Activated T-helper 1 cell treated with anti-CD3 and anti-CD28 coated beads, Interleukin-12 subunit alpha, Interleukin-12 subunit beta, Interleukin-2, Interleukin-4 antibody, amounts not matched to agents 30 ng/mL and 10 ng/mL and 1 ng/mL, durations not matched to agents 14 hours and 24 hours and 36 hours (primary cell): ENCODE results near the gene ROR1. TPM values are rescaled to one million over a fixed set of nuclear protein-coding genes. Genes with fewer than 3 reads are reported as not detected.
"Not testable (repeated sequence)": the region's sequence is repeated elsewhere in the genome, so short reads cannot be mapped to it uniquely, and the experiment has no call there.

Experiments
- DNase-seq: peaks from one replicate; pipeline ENCODE4 v3.0.0; 2021; ENCODE audit warnings: low spot score
- H3K27ac Mint-ChIP-seq: one replicate; pipeline ENCODE4 v1.8.0; 2021; ENCODE audit warnings: mild to moderate bottlenecking, mixed read lengths
- H3K27me3 Mint-ChIP-seq: one replicate; pipeline ENCODE4 v1.8.0; 2022; ENCODE audit warnings: mild to moderate bottlenecking, moderate library complexity, mixed read lengths; ENCODE audit not compliant: insufficient read depth
- H3K36me3 Mint-ChIP-seq: one replicate; pipeline ENCODE4 v1.8.0; 2021; ENCODE audit warnings: low read depth, mixed read lengths
- H3K4me1 Mint-ChIP-seq: one replicate; pipeline ENCODE4 v1.8.0; 2021; ENCODE audit warnings: low read depth, mixed read lengths
- H3K4me3 Mint-ChIP-seq: one replicate; pipeline ENCODE4 v1.8.0; 2021; ENCODE audit warnings: mild to moderate bottlenecking, moderate library complexity, mixed read lengths
- H3K9me3 Mint-ChIP-seq: one replicate; pipeline ENCODE4 v1.8.0; 2021; ENCODE audit warnings: mixed read lengths
- intact Hi-C: fragments of 100-400 bp; cut with micrococcal nuclease; formaldehyde crosslinking; loops from one replicate; pipeline ENCODE4 v1.15.1; 2024
- total RNA-seq: library from RNA; stranded (reverse); gene quantifications from 2 replicates; pipeline ENCODE4 v1.2.3, GENCODE V29; 2022

ROR1 gene
- total RNA-seq, 1 donor from 2014 or later = not detected

DNA sequence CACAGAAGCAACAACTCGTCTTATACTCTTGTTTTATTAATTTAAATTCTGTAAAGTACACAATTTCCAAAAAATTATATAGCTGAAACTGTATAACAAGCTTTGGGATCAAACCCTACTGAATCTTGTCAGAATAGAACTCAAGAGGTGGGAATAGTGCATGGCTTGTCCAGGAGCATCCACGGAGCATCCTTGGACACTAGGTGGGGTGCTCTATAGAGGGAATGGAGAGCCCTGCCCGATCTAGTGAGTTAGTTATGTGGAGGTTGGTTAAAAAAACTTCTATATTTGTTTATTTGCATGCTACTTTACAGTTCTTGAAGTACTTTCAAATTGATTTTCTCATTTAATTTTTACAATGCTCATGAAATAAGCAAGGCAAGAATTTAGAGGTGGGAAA is 28.3 kb downstream of the ROR1 start:
- Mint-ChIP-seq H3K27me3 (peaks cover 4% of the 10 kb centered on the region), H3K27ac (no peak overlapping the region), H3K4me3 (no peak overlapping the region), H3K4me1 (no peaks in the 10 kb centered on the region), H3K36me3 (no peaks in the 10 kb centered on the region), H3K9me3 (no peaks in the 10 kb centered on the region)
- DNase-seq = no peak
- intact Hi-C loops = no loop called here

DNA sequence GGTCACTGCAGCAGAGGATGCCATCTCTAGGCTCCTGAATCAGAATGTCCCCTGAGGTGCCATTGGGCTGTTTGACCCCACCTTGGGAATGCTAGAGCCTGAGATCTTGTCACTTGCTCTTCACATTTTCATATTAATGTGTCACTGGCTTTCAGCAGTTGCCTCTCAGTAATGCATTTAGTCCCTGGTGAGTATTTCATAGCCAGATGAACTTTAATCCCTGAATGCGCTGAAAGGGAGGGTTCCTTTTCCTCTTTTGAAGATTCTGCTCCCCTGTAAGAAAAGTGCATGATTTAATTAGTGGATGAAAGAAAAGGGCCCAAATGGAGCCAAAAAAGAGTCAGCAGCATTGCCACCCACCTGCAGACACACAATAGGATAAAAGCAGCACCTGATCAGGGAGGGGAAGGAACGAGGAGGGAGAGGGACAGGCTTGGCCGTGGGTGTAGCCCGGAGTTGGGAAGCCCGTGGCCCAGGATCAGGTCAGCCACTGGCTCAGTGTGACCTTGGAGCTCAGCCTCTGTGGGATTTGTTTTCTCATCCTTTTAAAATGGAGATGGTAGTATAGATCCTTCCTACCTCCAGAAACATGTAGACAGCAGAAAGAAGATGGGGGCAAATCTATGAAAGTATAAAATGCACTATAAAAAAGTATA is 31.1 kb downstream of the ROR1 start:
- Mint-ChIP-seq H3K36me3 (no peaks in the 10 kb centered on the region), H3K4me1 (no peaks in the 10 kb centered on the region), H3K27ac (no peak overlapping the region), H3K4me3 (no peak overlapping the region), H3K9me3 (no peaks in the 10 kb centered on the region), H3K27me3 (peaks cover 6% of the 10 kb centered on the region)
- intact Hi-C loops = no loop called here
- DNase-seq = no peak

DNA sequence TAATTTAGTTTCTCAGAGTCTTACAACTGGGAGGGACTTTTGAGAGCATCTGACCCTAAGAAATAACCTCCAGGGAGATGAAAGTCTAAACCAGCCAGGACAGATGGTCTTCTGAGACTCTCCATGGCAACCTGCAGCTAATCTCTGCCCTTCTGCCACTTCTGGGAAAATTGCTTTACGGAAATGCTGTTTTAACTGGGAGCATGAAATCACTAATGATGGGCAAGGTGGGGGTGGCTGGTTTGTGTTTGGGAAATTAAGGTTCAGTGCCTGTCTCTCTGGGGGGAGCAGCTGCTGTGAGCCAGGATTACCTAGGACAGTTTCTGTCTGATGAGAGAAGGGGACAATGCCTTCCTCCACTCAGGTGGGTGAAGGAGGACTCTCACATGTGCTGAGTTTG is 33.2 kb downstream of the ROR1 start:
- no peaks in the 10 kb centered on the region for H3K36me3 Mint-ChIP-seq
- intact Hi-C loops = no loop called here
- no peaks in the 10 kb centered on the region for H3K9me3 Mint-ChIP-seq
- DNase-seq = no peak
- peaks cover 6% of the 10 kb centered on the region for H3K27me3 Mint-ChIP-seq
- H3K4me1 Mint-ChIP-seq = no peaks in the 10 kb centered on the region
- H3K4me3 Mint-ChIP-seq = no peak overlapping the region
- H3K27ac Mint-ChIP-seq = no peak overlapping the region

- H3K27me3 Mint-ChIP-seq = peaks cover 6% of the 10 kb centered on the region
- no peaks in the 10 kb centered on the region for H3K4me1 Mint-ChIP-seq
- H3K36me3 Mint-ChIP-seq = no peaks in the 10 kb centered on the region
- no peaks in the 10 kb centered on the region for H3K9me3 Mint-ChIP-seq
- intact Hi-C loops = no loop called here
- H3K27ac Mint-ChIP-seq = no peak overlapping the region
- no peak for DNase-seq
- H3K4me3 Mint-ChIP-seq = no peak overlapping the region
Measured at GRCh38 chr1:63810936-63811469, 37.2 kb downstream of the ROR1 start.

DNA sequence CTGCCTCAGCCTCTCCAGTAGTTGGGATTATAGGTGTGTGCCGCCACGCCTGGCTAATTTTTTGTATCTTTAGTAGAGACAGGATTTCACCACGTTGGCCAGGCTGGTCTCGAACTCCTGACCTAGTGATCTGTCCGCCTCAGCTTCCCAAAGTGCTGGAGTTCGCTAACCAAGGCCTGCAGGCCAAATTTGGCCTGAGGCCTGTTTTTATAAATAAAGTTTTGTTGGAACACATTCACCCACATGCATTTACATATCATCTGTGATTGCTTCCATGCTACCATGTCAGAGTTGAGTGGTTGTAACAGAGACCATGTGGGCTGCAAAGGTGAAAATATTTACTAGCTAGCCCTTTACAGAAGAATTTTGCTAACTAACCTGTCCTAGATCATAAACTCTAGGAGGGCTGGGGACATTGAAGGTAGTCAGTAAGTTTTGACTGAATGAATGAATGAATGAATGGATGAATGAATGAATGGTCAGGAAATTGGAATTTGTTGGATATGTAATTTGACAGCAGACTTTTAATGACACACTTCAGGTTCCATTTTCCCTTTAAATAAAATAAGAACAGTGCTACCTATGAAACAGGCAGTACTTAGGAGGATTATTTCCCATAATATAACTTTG is 38.4 kb downstream of the ROR1 start:
- Mint-ChIP-seq H3K27me3 (peaks cover 6% of the 10 kb centered on the region), H3K9me3 (no peaks in the 10 kb centered on the region), H3K4me1 (no peaks in the 10 kb centered on the region), H3K27ac (no peak overlapping the region), H3K4me3 (no peak overlapping the region), H3K36me3 (no peaks in the 10 kb centered on the region)
- no peak for DNase-seq
- intact Hi-C loops = no loop called here

- no peaks in the 10 kb centered on the region for H3K36me3 Mint-ChIP-seq
- no peaks in the 10 kb centered on the region for H3K9me3 Mint-ChIP-seq
- H3K27me3 Mint-ChIP-seq = peaks cover 3% of the 10 kb centered on the region
- intact Hi-C loops = no loop called here
- DNase-seq = no peak
- H3K27ac Mint-ChIP-seq = no peak overlapping the region
- H3K4me1 Mint-ChIP-seq = no peaks in the 10 kb centered on the region
- H3K4me3 Mint-ChIP-seq = no peak overlapping the region
Measured at GRCh38 chr1:63813829-63814277, 40.0 kb downstream of the ROR1 start.

GRCh38 chr1:63816217-63816815 is 42.5 kb downstream of the ROR1 start:
- H3K27ac Mint-ChIP-seq, H3K4me1 Mint-ChIP-seq, H3K4me3 Mint-ChIP-seq, H3K36me3 Mint-ChIP-seq, H3K27me3 Mint-ChIP-seq, DNase-seq, H3K9me3 Mint-ChIP-seq, intact Hi-C loops: not testable (repeated sequence)

DNA sequence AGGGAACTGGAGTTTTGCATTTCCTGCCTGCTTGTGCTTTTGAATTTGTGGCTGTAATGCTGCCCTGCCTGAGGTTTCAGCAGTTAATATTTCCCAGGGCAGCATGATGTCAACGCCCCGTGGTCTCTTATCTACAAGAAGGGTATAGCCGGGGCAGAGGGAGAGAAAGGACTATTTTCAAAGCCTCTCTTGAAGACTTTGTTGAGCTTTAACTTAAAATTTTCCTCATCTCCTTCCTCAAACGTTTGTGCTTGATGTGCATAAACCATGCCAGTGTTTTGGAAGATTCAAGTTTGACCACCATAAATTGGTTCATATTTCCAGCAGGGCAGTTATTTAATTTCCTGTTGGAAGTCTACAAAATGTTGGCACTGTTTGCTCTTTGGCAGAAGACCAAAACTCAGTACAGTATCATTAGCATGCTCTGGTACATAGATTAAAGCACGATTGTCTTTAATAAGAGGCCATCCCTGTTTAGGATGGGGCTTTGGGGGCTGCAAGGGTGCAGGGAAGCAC is 43.4 kb downstream of the ROR1 start:
- no peak for DNase-seq
- no peak overlapping the region for H3K4me3 Mint-ChIP-seq
- H3K27me3 Mint-ChIP-seq = peaks cover 7% of the 10 kb centered on the region
- H3K4me1 Mint-ChIP-seq = no peaks in the 10 kb centered on the region
- H3K36me3 Mint-ChIP-seq = no peaks in the 10 kb centered on the region
- H3K27ac Mint-ChIP-seq = no peak overlapping the region
- H3K9me3 Mint-ChIP-seq = no peaks in the 10 kb centered on the region
- intact Hi-C loops = no loop called here

DNA sequence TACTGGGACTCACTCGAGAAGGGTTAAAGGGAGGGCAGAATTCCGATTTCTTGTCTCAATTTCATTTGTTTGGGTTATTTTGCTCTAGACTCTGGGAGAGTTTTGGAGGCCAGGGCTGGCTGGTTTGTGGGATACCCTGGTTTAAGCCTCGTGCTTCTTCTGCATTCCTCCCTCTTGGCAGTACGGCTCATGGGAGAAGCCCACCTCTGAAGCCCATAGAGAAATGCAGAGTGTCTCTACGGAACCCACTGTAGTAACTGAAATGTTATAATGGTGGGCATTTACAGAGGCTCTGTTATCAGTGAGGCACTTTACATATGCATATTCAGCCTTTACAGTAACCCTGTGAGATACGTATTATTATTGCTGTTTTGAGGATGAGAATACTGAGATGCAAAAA is 43.9 kb downstream of the ROR1 start:
- Mint-ChIP-seq H3K27me3 (peaks cover 7% of the 10 kb centered on the region), H3K9me3 (no peaks in the 10 kb centered on the region), H3K4me1 (no peaks in the 10 kb centered on the region), H3K4me3 (no peak overlapping the region), H3K36me3 (no peaks in the 10 kb centered on the region), H3K27ac (no peak overlapping the region)
- intact Hi-C loops = no loop called here
- no peak for DNase-seq

- H3K36me3 Mint-ChIP-seq = no peaks in the 10 kb centered on the region
- H3K9me3 Mint-ChIP-seq = no peaks in the 10 kb centered on the region
- peaks cover 7% of the 10 kb centered on the region for H3K27me3 Mint-ChIP-seq
- DNase-seq = no peak
- intact Hi-C loops = no loop called here
- no peaks in the 10 kb centered on the region for H3K4me1 Mint-ChIP-seq
- H3K27ac Mint-ChIP-seq = no peak overlapping the region
- no peak overlapping the region for H3K4me3 Mint-ChIP-seq
Measured at GRCh38 chr1:63818567-63819325, 44.9 kb downstream of the ROR1 start.

DNA sequence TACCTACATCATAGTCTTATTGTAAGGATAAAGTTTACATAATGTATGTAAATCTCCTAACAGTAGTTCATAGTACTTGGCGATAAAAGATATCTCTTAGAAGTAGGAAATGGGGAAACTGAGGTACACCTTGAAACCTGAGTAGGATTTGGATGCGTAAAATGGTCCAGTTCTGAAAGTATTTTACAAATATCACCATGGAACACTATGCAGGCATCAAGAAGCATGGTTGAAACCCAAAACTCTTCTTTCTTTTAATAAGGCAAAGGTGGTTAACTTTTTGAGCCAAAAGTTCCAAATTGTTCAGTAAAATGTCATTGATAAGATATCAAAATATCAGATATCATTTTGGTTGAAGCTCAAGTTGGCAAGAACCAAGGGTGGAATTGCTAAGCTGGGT is 46.0 kb downstream of the ROR1 start:
- intact Hi-C loops = no loop called here
- H3K9me3 Mint-ChIP-seq = no peaks in the 10 kb centered on the region

GRCh38 chr1:63821091-63822005 is 47.5 kb downstream of the ROR1 start:
- peaks cover 7% of the 10 kb centered on the region for H3K27me3 Mint-ChIP-seq
- H3K4me3 Mint-ChIP-seq = no peak overlapping the region
- H3K4me1 Mint-ChIP-seq = no peaks in the 10 kb centered on the region
- no peak for DNase-seq
- intact Hi-C loops = no loop called here
- no peak overlapping the region for H3K27ac Mint-ChIP-seq
- no peaks in the 10 kb centered on the region for H3K36me3 Mint-ChIP-seq
- no peaks in the 10 kb centered on the region for H3K9me3 Mint-ChIP-seq

More for the DNA sequence above, 46.0 kb downstream of the ROR1 start:
- H3K4me1 Mint-ChIP-seq = no peaks in the 10 kb centered on the region
- DNase-seq = no peak
- no peak overlapping the region for H3K4me3 Mint-ChIP-seq
- H3K27ac Mint-ChIP-seq = no peak overlapping the region
- no peaks in the 10 kb centered on the region for H3K36me3 Mint-ChIP-seq
- peaks cover 7% of the 10 kb centered on the region for H3K27me3 Mint-ChIP-seq
